ENCODE results near the gene FBP2.

FBP2 gene

DNA sequence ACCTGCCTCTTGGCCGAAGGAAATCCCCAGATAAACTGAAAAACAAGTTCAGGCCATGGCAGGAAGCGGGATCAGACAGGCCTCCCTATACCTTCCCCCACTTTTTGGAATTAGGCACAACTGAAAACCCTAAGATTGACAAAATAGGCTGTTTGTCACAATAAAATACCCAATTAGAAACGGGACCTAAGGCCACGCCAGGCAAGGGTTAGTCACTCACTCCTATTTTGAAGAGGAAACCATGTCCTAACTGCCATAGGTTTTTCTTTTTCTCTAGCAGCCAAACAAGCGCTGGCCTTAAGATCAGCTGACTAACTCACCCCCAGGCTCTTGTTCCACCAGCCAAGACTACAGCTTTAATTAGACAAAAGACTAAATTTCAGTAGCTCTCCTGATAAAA is 11.9 kb downstream of the FBP2 start:
- Histone ChIP-seq H3K27me3 (ENCODE audit: insufficient read depth, low read depth, severe bottlenecking) (no peaks in the 10 kb centered on the region), H3K36me3 (no peaks in the 10 kb centered on the region), H3K27ac (no peak overlapping the region), H3K4me3 (ENCODE audit: low read depth, low read length) (no peak overlapping the region), H3K9me3 (ENCODE audit: severe bottlenecking) (no peaks in the 10 kb centered on the region)
- TF ChIP-seq CTCF (IDR thresholded peaks at IDR 0.05; ENCODE audit: low read depth, low read length), result no peak
- DNase-seq, result no peak

DNA sequence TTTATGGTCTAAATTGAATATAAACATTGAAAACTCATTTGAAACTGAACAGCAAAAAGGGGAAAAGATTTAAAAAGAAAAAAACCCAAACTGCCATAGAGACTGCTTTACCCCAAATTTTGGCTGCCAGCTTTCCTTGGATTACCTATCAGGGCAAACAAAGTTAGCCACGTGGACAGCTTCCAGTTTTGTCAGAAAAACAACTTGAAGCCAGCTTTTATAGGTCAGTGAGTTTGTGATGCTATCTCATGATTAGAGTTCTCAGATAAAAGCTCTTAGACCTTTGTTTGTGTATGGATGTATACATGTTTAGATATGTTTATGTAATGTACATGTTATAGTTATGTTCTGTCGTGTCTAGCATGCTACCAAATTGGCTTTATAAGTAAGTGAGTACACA is 16.1 kb downstream of the FBP2 start:
- no peak for TF ChIP-seq CTCF (IDR thresholded peaks at IDR 0.05; ENCODE audit: low read depth, low read length)
- H3K27me3 ChIP-seq (ENCODE audit: insufficient read depth, low read depth, severe bottlenecking), result no peaks in the 10 kb centered on the region
- no peaks in the 10 kb centered on the region for H3K36me3 ChIP-seq
- no peaks in the 10 kb centered on the region for H3K9me3 ChIP-seq (ENCODE audit: severe bottlenecking)
- no peak overlapping the region for H3K4me3 ChIP-seq (ENCODE audit: low read depth, low read length)
- DNase-seq, result no peak
- H3K27ac ChIP-seq, result no peak overlapping the region

DNA sequence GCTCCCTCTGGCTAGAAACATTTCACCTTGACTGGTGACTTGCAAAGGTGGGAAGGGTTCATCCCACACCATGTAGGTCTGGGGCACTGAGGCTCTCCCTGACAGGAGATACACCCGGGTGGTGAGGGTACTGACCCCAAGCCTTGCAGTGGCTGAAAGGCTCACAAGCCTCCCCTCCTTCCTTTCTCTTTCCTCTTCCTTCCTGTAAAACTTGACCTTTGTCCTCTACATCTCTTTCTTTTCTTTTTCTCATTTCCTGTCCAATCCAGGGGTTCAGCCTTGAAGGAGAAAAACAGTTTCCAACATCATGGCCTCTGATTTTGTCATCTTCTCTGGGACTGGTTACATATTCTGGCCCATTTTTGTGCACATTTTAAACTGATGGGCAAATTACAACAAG is 16.6 kb downstream of the FBP2 start:
- Histone ChIP-seq H3K9me3 (ENCODE audit: severe bottlenecking) (no peaks in the 10 kb centered on the region), H3K27ac (no peak overlapping the region), H3K36me3 (no peaks in the 10 kb centered on the region), H3K4me3 (ENCODE audit: low read depth, low read length) (no peak overlapping the region), H3K27me3 (ENCODE audit: insufficient read depth, low read depth, severe bottlenecking) (no peaks in the 10 kb centered on the region)
- TF ChIP-seq CTCF (IDR thresholded peaks at IDR 0.05; ENCODE audit: low read depth, low read length), result no peak
- DNase-seq, result no peak

GRCh38 chr9:94576131-94576530 is 17.5 kb downstream of the FBP2 start:
- TF ChIP-seq CTCF (IDR thresholded peaks at IDR 0.05; ENCODE audit: low read depth, low read length), result no peak
- Histone ChIP-seq H3K4me3 (ENCODE audit: low read depth, low read length) (no peak overlapping the region), H3K27me3 (ENCODE audit: insufficient read depth, low read depth, severe bottlenecking) (no peaks in the 10 kb centered on the region), H3K27ac (no peak overlapping the region), H3K36me3 (no peaks in the 10 kb centered on the region), H3K9me3 (ENCODE audit: severe bottlenecking) (no peaks in the 10 kb centered on the region)
- DNase-seq, result no peak

GRCh38 chr9:94568972-94569712 is 24.5 kb downstream of the FBP2 start:
- TF ChIP-seq CTCF (IDR thresholded peaks at IDR 0.05; ENCODE audit: low read depth, low read length), result no peak
- no peak overlapping the region for H3K27ac ChIP-seq
- H3K4me3 ChIP-seq (ENCODE audit: low read depth, low read length), result no peak overlapping the region
- no peaks in the 10 kb centered on the region for H3K27me3 ChIP-seq (ENCODE audit: insufficient read depth, low read depth, severe bottlenecking)
- no peaks in the 10 kb centered on the region for H3K9me3 ChIP-seq (ENCODE audit: severe bottlenecking)
- H3K36me3 ChIP-seq, result no peaks in the 10 kb centered on the region
- DNase-seq, result no peak
